ENCODE results near the gene C2CD4D.
"Not testable (repeated sequence)": the region's sequence is repeated elsewhere in the genome, so short reads cannot be mapped to it uniquely, and the experiment has no call there.

C2CD4D gene

GRCh38 chr1:151858886-151859665 is 19.5 kb upstream of the C2CD4D start:
- DNase-seq (ENCODE audit: low spot score) = no peak

DNA sequence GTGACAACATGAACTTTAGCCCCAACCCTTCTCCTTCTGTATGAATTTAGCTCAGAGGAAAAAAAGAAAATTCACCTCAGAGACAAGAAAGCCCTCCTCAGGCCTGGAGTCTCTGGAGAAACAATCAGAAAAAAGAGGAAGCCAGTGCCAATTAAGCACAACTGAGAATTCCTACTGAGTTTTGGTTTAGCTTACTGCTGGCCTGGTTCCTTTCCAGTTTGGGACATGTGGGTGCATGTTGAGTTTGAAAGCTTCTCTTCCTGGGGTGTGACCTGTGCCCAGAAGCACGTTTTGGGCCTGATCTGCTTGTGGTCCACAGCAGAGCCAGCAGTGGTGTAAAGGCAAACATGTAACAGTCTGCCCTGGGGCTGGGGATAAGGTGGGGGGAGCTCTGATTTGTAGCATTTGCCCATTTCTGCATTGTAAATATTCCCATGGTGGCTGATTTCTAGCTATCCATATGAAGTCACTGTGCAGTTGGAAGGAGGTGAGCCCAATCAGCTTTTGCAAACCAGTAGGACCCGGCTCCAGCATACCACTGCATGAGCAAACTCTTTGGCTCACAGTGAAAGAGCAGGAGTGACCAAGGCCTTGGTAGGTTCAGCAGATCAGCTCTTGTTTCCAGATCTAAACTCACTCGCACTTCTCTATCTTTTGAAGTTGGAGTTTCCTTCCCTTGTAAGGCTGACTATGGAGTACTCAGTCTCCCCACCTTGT is 18.6 kb upstream of the C2CD4D start:
- no peak for DNase-seq (ENCODE audit: low spot score)

DNA sequence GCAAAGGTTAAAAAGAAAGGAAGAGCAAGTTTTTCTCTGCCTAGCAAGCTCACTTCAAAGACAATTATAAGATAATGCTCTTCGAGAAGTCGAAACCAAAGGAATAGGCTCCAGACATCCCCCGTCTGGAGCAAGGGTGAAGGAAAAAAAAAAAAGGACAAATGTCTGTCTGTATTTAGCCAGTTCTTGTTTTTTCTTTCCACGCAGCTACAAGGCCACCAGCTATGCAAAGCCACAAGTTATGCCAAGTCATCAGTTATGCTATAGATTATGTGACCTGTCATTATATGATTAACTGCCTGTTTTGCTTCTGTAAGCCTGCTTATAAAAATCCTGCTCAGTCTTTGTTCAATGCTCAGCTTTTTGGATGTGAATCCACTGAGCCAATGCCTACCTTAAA is 16.3 kb upstream of the C2CD4D start:
- no peak for DNase-seq (ENCODE audit: low spot score)

DNA sequence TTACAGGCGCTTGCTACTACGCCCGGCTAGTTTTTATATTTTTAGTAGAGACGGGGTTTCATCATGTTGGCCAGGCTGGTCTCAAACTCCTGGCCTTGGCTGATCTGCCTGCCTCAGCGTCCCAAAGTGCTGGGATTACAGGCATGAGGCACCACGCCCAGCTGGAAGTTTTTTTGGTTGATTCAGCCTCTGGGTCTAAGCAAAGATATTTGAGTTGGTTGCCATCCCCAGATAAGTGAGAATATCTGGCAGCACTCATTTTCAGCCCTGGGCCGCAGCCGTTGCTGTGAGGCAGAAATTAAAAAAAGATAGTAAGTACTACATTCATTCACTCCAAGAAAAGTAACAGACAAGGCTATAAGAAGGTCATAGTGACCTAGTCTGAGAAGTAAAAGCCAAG is 15.9 kb upstream of the C2CD4D start:
- DNase-seq (ENCODE audit: low spot score) = not testable (repeated sequence)

GRCh38 chr1:151854658-151855057 is 15.0 kb upstream of the C2CD4D start:
- no peak for DNase-seq (ENCODE audit: low spot score)

DNA sequence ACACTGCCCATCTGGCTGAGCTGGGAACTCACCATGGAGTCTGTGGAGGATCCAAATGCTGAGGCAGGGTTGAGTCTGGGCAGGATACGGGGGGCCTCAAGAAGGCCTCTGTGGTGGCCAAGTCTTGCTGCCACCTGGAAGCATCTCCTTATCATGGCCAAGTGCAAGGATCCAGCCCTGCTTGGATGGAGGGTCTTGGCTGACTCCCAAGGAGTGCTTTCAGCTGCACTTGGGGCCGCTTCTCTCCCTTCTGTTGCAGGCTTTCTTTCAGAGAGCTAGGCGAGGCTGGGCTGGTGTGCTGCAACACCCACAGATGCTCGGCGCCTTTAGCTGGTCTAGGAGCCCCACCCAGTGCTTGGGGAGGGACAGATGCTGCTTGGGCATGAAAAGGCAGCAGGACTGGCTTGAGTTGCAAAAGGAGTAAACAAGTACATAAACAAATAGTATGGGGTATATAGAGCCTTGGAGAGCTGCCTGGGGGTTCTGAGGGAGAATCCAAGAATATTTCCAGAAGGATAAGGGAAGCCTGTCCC is 13.9 kb upstream of the C2CD4D start, which contains the start of gene THEM5:
Gene THEM5 (minus strand): TSS at position 302 of the 533 bp plus-strand sequence. CDS start 147 bp downstream, at position 155.
- DNase-seq (ENCODE audit: low spot score) = no peak

- no peak for DNase-seq (ENCODE audit: low spot score)
These were observed 13.1 kb upstream of the C2CD4D start for GRCh38 chr1:151852733-151853132.

DNA sequence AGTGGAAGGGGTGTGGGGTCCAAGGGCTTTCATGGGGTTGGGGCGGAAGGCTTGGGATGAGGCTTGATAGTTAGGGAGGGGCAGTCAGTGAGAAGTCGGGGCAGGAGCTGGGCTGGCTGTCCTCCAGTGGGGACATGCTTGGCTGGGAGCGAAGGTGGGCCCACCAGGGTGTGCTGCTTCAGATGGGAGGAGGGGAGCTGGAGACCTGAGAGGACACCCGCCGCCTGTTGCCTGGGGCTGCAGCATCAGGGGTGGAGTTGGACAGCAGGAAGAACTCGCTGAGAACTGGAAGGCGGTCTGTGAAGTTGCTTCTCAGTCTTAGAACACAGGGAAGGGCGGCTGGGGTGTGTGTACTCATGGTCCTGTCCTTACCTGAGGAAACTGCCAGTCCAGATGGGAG is 12.3 kb upstream of the C2CD4D start:
- DNase-seq (ENCODE audit: low spot score) = no peak

- no peak for DNase-seq (ENCODE audit: low spot score)
These were observed 10.3 kb upstream of the C2CD4D start for GRCh38 chr1:151849871-151850270.

GRCh38 chr1:151849126-151849525 is 9.5 kb upstream of the C2CD4D start:
- DNase-seq (ENCODE audit: low spot score) = no peak

DNA sequence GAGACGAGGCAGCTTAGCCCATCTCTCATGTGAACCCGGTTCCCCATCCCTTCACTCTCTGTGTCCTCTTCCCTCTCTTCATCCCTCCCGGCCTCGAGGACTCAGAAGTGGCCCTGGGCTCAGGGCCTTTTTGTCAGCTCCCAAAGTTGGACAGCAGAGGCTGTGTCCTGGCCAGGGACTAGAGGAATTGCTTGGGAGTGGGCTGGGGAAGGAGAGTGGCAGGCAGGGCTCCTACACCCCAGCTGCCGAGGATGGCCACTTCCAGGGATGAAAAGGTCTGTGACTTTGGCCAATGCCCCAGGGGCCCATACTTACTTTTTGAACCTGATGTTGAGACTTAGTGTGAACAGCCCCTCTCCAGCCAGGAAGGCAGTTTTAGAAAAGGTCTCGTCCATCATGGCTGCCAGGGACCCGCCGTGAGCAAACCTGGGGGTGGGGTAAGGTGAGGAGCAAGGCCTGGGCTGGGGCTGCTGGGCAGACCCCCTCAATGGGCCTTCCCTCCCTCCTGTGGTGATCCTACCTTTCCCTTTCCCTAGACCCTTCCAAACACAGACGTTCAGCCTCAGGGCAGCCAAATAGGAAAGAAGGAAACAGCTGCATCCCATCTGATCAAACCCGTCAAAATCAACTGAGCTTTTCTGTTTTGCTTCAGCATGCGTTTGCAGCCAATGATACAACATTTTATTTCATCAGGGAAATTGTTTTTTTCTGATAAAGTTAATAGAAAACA is 8.4 kb upstream of the C2CD4D start:
- DNase-seq (ENCODE audit: low spot score) = no peak

DNA sequence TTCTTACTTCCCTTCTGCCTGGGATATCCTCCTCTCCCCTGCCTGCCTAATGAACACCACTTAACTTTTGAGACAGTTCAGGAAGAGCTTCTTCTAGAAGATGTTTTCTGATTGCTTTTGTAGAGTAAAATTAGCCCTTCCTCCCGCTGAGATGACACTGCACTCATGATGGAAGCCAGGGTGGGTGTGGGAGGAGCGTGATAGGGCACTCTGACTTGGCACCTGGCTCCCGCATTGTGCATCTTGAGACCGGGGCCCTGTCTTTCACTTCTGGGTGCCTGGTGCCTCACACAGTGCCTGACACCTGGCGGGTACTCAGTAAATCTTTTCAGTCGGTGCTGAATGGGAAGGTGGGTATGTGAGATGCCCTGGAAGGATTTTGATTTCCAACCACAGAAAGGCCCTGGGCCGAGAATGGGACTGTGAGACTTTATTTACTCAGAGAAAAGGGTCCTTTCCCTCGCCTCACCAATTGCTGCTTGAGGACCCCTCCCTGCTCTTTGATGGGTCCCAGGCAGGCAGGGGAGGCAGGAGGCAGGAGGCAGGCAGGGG is 7.1 kb upstream of the C2CD4D start:
- DNase-seq (ENCODE audit: low spot score) = no peak

DNA sequence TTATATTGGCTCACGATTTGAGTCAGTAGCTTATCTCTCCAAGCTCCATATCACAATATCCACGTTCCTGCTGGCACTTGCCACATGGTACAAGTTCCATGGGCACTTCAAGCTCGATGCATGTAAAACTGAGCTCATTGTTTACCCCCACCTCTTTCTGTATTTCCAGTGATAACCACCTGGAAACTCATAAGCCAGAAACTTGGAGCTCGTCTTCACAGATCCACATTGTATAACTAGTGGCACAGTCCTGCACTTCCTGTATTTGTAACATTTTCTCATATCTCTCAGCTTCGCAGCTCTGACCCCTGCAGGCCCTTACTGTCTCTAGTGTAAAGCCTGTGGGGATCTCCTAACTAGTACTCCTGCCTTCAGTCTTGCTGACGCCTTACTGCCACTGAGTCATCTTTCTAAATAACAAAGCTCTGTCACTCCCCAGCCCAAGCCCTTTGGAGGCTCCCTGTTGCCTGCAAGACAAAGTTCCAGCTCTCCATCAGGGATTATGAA is 6.5 kb upstream of the C2CD4D start:
- no peak for DNase-seq (ENCODE audit: low spot score)

- no peak for DNase-seq (ENCODE audit: low spot score)
These were observed 3.8 kb upstream of the C2CD4D start for GRCh38 chr1:151843398-151843797.

DNA sequence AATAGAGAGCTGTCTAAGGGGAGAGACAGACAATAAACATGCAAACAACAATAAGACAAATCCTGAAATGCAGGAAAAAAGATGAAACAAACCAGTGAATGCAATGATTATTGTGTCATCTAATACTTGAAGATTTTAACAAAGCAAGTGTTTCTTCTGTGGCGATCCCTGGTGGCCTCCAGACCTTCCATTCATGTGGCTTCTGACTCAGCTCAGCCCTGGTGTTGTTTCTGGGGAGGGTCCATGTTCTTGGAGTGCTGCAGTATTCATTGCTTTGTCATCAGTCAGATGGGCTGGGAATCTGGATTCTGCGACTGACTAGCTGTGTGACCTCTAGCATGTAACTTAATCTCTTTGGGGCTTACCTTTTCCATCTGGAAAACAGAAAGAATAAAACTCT is 1.5 kb upstream of the C2CD4D start:
- DNase-seq (ENCODE audit: low spot score) = no peak

DNA sequence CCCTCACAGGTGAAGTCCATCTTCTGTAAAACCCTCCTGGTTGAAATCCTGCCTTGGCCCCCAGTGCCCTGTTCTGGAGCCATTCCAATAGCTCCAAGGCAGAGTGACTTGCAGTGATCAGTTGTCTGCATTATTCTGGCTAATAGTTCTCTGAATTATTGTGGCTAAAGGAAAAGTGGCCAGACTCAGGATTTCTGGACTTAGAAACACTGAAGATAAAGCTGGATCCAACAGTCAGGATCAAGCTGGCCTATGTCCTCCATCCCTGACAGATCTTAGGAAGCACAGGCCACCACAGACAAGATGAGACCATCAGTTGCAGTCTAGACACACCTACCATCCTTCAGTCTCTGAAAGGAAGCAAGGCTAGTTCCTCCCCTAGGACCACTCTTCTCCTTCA is 801 bp upstream of the C2CD4D start:
- DNase-seq (ENCODE audit: low spot score) = no peak

- DNase-seq (ENCODE audit: low spot score) = no peak
These were observed 573 bp downstream of the C2CD4D start for GRCh38 chr1:151839082-151839412.

- DNase-seq (ENCODE audit: low spot score) = peak; percentile 82
These were observed 1.2 kb downstream of the C2CD4D start for GRCh38 chr1:151838222-151839081.

DNA sequence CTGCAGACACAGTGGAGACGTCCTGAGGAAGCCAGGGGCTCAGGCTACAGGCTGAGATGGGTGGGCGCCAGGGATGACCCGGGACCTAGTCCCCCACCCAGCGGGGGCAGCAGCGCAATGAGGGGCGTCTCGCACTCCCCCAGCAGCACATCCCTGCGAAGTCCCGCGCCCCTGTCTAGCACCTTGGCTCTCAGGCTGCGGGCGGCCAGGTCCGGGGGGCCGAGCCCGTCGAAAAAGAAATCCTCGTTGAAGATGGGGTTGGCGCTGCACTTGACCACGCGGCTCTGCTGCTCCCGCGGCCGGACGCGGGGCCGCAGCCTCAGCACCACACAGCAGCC is 1.8 kb downstream of the C2CD4D start:
- DNase-seq (ENCODE audit: low spot score) = no peak

DNA sequence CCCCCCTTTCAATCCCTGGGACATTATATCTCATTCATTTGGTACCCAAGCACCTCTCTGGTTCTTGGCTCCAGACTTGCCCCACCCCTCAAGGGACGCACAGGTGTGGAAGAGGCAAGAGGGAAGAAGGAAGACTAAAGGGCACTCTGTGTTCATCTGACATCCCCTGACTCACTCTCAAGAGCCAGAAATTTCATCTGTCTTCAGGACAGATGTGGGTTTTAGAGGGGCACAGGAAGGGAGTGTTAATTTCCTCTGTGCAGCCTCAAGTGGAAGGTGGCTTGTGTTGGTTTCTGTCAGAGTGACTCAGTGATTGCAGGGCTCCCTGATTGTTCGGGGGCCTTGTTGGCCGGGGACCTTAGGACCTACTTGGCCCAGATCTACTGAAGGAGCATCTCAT is 2.4 kb downstream of the C2CD4D start:
- no peak for DNase-seq (ENCODE audit: low spot score)

DNA sequence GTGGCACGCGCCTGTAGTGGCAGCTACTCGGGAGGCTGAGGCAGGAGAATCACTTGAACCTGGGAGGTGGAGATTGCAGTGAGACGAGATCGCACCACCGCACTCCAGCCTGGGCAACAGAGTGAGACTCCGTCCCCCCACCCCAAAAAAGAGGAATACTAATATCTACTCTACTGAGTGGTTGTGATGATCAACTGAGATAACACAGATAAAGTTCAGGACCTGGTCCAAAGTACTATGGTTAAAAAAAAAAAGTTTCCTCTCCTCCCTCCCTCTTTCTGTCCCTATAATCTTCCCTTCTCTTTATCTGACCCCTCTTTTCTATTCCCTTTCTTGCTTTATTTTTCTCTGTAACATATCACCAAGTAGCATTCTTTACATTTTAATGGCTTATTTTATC is 4.0 kb downstream of the C2CD4D start:
- no peak for DNase-seq (ENCODE audit: low spot score)
